GM12874 (cell line): ENCODE measurements around the gene NEUROG3.

Experiments
- TF ChIP-seq, protein P1 (sequence below): IDR thresholded peaks from 2 replicates; pipeline ENCODE4 v1.5.1; 2011; ENCODE audit warnings: low read depth, mild to moderate bottlenecking, control low read depth, low read length, moderate library complexity; ENCODE audit not compliant: insufficient read depth

The NEUROG3 gene

DNA sequence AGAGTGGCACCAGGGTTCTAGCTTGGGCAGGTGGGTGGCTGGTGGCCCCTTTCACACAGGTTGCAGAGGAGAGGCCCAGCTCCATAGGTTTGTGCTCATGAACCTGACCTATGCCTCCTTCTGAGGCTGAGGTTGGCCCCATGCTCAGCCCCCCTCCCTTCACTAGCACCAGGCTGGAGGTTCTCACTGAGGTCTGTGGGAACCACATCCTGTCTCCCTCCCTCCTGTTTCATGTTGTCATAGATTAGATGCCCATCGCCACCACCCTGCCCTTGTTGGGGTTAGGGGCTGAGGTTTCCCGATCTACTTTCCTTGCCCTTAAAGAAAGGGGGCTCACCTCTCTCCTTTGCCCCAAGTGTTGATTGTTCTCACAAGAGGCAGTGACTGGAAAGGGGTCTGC lies 14.7 kb downstream of the NEUROG3 start:
- TF ChIP-seq, protein P1, sequence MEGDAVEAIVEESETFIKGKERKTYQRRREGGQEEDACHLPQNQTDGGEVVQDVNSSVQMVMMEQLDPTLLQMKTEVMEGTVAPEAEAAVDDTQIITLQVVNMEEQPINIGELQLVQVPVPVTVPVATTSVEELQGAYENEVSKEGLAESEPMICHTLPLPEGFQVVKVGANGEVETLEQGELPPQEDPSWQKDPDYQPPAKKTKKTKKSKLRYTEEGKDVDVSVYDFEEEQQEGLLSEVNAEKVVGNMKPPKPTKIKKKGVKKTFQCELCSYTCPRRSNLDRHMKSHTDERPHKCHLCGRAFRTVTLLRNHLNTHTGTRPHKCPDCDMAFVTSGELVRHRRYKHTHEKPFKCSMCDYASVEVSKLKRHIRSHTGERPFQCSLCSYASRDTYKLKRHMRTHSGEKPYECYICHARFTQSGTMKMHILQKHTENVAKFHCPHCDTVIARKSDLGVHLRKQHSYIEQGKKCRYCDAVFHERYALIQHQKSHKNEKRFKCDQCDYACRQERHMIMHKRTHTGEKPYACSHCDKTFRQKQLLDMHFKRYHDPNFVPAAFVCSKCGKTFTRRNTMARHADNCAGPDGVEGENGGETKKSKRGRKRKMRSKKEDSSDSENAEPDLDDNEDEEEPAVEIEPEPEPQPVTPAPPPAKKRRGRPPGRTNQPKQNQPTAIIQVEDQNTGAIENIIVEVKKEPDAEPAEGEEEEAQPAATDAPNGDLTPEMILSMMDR, result no peak

DNA sequence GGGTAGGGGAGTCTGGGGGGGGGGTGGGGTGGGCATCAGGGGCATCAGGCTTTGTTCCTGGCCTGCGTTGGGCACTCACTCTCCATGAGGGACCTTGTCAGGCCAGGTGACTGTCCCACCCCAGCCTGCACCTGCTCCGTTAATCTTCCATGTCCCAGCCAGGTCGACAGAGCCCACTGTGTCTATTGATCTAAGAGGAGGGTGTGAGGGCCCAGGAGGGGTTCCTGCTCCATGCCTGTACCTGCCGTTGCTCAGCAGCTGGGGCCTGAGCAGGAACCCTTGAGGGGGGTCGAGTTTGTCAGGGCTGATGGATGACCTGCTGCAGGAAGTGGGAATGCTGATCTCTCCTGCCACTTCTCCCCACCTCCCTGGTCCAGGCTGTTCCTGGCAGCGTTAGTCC lies 18.6 kb downstream of the NEUROG3 start:
- TF ChIP-seq, protein P1, result no peak

DNA sequence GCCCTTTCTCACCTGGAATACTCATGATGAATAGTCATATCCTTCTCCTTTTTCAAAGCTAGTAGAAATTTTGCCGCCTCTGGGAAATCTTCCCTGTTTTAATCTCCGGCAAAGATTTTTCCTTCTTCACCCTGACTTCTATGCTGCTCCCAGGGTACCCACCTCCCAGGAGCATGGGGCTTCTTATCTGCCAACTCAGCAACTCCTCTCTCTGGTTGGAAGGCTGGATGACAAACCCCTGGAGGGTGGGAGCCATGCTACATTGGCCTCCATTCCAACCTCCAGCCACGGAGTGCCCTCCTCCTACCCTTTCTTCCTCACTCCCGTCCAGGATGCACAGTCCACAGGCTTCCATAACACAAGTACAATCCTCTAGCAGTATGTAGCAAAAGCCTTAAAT lies 19.9 kb downstream of the NEUROG3 start:
- TF ChIP-seq, protein P1, result no peak

DNA sequence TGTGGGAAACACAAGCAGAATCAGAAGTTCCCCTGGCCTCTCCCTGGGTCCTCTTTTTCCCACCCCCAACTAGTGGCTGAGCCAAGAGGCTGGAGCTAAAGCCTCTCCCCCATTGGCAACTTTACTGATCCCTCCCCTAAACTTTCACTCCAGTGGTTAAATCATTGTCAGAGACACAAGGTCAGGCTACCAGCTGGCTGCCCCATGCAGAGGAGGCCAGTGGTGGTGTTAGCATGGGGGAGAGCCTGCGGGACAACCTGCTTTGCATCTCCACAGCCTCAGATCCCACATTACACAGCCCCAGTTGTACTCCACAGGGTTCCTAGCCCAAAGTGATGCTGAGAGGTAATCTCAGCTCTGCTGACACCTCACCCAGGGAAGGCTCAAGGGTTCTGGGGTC lies 21.0 kb downstream of the NEUROG3 start:
- TF ChIP-seq, protein P1, result no peak

DNA sequence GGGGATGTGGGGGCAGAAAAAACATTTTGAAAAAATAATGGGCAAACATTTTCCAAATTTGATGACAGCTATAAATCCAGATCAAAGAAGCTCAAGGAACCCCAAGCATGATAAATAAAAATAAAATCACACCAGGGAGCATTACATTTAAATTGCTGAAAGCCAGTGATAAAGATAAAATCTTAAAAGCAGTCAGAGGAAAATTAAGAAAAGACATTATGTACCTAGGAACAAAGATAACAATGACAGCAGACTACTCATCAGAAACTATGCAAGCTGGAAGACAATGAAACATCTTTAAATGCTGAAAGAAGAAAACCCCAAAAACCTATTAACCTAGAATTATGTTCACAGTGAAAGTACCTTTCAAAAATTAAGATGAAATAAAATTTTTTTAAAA lies 23.3 kb downstream of the NEUROG3 start:
- TF ChIP-seq, protein P1, result no peak

DNA sequence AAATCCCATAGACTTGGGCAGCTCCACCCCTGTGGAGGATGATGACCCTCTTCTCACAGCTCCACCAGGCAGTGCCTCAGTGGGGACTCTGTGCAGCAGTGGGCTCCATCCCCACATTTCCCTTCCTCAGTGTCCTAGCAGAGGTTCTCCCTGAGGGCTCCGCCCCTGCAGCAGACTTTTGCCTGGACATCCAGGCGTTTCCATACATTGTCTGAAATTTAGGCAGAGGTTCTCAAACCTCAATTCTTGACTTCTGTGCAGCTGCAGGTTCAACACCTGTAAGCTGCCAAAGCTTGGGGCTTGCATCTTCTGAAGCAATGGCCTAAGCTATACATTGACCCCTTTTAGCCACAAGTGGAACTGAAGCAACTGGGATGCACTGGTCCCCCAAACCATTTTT lies 31.8 kb downstream of the NEUROG3 start:
- TF ChIP-seq, protein P1, result no peak

DNA sequence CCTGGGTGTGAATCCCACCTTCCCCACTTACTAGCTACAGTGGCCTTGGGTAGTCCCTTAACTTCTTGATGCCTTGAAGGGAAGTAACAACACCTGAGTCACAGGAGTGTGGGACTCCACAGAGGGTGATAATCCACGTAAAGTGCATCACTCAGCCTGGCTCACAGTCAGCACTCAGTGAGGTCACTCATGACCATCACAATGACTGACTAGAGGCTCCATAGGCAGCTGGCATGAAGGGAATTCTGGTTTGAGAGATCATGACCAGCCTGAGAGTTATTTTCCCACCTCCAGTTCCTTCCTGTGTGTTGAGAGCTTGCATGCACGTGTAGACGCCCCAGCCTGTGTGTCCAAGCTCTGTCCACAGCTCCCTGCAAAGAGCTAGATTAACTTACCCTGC lies 34.8 kb downstream of the NEUROG3 start:
- TF ChIP-seq, protein P1, result no peak

DNA sequence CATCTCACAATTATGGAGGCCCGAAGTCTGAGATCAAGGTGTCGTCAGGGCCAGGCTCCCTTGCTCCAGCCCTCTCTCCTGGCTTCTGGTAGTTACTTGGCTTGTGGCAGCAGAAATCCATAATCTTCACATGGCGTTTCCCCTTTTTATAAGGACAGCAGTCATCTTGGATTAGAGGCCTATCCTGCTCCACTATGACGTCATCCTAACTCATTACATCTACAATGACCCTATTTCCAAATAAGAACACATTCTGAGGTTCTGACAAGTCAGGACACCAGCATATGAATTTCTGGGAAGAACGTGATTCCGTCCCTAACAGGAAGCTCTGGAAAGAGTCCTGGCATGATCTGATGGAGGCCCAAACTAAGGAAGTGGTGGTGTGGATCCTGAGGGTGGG lies 35.8 kb downstream of the NEUROG3 start:
- TF ChIP-seq, protein P1, result no peak
